Measurements from ENCODE around the gene AHCTF1. TPM values are rescaled to one million over a fixed set of nuclear protein-coding genes. Genes with fewer than 3 reads are reported as not detected.

Gene AHCTF1, protein sequence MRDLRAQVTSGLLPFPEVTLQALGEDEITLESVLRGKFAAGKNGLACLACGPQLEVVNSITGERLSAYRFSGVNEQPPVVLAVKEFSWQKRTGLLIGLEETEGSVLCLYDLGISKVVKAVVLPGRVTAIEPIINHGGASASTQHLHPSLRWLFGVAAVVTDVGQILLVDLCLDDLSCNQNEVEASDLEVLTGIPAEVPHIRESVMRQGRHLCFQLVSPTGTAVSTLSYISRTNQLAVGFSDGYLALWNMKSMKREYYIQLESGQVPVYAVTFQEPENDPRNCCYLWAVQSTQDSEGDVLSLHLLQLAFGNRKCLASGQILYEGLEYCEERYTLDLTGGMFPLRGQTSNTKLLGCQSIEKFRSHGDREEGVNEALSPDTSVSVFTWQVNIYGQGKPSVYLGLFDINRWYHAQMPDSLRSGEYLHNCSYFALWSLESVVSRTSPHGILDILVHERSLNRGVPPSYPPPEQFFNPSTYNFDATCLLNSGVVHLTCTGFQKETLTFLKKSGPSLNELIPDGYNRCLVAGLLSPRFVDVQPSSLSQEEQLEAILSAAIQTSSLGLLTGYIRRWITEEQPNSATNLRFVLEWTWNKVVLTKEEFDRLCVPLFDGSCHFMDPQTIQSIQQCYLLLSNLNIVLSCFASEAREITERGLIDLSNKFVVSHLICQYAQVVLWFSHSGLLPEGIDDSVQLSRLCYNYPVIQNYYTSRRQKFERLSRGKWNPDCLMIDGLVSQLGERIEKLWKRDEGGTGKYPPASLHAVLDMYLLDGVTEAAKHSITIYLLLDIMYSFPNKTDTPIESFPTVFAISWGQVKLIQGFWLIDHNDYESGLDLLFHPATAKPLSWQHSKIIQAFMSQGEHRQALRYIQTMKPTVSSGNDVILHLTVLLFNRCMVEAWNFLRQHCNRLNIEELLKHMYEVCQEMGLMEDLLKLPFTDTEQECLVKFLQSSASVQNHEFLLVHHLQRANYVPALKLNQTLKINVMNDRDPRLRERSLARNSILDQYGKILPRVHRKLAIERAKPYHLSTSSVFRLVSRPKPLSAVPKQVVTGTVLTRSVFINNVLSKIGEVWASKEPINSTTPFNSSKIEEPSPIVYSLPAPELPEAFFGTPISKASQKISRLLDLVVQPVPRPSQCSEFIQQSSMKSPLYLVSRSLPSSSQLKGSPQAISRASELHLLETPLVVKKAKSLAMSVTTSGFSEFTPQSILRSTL (N-terminal part only)
- 27.6 TPM for polyA plus RNA-seq (ENCODE audit: insufficient read length)

DNA sequence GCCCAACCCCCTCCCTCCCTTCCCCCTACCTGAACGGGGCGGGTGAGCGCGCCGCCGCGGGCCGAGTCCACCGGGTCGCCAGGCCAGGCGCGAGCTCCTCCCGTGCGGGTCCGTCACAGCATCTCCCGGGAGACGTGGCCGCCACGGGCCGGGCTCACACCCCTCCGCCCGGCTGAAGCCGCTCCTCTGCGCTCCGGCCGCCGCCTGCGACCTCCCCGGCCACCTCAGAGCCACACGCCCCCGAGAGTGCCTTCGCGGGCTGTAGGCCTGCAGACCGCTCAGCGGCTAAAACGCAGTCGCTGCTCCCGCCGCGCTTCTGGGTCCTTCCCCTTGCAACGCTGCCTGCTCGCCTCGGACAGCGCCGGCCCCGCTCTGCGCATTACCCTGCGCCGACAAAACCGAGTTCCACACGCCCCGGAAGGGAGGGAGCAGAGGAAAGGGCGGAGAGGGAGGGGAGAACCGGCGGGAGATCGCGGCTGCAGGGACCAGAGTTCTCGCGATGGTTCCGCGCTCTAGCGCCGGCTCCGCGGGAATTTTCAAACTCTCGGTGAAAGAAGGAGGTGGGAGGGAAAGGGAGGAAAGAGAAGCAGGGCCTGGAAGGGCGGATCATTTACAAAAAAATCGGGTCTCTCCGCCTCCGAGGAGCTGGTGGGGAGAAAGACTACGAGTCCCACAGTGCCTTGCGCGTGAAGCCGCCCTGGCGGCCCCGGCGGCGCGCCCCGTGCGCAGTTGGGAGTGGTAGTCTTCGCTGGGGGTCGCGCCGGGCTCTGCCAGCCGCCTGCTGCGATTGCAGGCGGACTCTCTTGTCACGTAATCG lies at the start of gene AHCTF1:
Gene AHCTF1 (minus strand): TSS at position 400 of the 817 bp plus-strand sequence. CDS start 13,578 bp downstream, outside the sequence.
- DNase-seq (ENCODE audit: low read depth) = peak; percentile 98

DNA sequence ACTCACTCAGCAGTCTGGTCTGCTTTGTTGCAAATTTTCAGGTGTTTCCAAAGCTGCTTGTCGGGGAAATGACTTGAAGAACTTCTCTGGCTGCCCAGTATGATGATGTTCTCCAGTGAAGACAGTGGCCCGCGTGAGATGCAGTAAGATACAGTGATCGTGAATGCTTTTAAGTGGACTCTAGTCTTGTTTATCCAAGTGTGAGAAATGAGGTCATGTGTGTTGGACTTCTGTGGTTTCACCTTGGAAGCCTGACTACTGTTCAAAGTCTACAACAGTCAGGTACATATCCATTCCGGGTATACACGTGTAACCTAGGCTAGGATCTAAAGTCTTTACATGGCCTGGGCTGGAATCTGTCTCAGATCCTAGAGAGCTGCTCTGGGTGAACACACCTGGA lies 47.0 kb upstream of the AHCTF1 start:
- DNase-seq (ENCODE audit: low read depth) = no peak

DNA sequence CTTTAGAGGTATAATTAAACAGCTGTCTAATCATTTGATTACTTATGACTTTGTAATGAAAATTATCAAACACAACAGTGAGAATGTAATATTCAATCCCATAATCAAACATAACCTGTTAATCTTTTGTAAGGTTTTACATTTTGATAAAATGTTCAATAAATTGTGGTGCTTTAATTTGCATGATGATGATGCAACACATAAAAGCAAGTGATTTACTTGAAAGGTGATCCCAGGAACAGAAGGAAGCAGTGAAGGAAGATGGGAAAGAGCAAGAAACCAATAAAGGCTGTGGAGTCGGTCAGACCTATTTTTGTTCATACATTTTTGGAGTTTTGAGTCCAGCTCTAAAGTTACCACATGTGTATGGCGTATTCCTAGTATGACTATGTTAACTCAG lies 46.5 kb upstream of the AHCTF1 start:
- no peak for DNase-seq (ENCODE audit: low read depth)

DNA sequence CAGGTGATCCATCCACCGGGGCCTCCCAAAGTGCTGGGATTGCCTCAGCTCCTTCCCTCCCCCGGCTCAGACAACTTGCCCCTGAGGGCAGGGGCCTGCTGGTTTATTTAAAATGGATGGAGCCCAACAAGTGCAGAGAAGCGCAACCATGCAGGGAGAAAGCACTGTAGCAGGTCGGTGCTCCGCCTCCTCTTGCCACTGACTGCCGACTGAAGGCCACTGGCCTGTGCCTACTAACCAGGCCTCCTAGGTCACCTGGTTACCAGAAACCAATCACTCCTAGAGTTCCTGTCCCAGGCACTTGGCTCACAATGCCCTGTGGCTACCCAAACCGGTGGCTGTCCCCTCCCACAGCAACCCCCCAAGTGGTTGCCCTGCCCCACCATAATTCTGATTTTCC lies 40.2 kb upstream of the AHCTF1 start:
- DNase-seq (ENCODE audit: low read depth) = no peak

DNA sequence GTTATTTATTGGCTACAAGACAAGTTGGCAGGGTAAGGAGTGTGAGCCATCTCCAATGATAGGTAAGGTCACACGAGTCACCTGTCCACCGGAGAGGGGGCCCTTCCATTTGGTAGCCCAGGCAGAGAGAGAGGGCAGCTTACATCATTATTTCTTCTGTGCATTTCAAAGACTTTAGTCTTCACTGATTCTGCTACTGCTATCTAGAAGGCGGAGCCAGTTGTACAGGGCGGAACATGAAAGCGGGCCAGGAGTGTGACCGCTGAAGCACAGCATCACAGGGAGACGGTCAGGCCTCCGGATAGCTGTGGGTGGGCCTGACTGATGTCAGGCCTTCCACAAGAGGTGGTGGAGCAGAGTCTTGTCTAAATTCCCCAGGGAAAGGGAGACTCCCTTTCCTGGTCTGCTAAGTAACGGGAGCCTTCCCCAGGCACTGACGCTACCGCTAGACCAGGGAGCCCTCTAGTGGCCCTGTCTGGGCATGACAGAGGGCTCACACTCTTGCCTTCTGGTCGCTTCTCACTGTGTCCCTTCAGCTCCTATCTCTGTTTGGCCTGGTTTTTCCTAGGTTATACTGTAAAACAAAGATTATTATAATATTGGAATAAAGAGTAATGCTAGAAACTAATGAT lies 39.5 kb upstream of the AHCTF1 start:
- no peak for DNase-seq (ENCODE audit: low read depth)

DNA sequence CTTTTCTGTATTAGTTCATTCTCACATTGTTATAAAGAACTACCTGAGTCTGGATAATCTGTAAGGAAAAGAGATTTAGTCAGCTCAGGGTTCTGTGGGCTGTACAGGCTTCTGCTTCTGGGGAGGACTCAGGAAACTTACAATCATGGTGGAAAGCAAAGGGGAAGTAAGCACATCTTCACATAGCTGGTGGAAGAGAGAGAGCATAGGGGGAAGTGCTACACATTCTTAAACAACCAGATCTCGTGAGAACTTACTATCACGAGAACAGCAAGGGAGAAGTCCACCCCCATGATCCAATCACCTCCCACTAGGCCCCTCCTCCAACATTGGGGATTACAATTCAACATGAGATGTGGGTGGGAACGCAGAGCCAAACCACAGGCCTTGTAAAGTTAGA lies 37.9 kb upstream of the AHCTF1 start:
- DNase-seq (ENCODE audit: low read depth) = no peak

DNA sequence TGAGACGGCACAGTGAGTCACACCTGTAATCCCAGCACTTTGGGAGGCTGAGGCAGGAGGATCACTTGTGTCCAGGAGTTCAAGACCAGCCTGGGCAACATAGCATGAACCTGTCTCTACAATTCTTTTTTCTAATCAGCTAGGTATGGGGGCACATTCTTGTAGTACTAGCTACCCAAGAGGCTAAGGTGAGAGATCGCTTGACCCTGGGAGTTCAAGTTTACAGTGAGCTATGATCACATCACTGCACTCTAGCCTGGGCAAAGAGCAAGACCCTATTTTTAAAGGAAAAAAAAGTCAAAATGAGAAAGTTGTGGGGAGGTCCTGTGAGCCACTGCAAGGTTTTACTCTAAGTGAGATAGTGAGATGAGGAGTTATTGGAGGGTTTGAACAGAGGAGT lies 34.8 kb upstream of the AHCTF1 start:
- no peak for DNase-seq (ENCODE audit: low read depth)

DNA sequence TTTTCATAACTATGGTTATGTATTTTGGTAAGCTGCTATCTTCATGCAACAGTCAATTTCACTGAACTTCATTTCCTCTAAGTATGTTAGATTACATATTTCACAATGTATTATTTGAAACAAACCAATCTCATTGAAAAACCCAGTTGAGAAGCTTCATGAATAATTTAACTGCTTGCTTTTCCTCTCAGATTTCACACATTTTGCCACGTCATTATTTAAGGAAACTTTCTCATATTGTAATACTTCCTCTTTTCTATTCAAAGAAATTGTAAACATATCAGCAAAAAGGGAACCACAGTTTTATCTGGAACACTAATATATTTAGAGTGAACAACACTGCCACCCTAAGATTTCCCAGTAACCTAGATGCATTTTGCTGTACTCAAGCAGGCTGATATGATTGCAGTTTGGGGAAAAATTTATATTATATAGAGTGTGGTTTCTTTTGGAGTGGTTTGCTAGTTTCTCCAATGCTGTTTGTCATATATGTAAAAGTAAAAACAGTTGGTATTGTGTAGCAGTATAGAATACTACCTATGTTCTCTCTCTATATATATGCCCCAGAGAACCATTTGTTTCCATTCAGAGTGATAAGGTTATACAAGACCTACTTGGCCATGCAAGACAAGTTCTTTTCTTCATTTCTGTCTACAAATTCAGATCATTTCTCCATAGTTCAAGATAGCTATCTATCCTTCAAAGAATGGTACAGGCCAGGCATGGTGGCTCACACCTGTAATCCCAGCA lies 28.4 kb upstream of the AHCTF1 start:
- DNase-seq (ENCODE audit: low read depth) = no peak

DNA sequence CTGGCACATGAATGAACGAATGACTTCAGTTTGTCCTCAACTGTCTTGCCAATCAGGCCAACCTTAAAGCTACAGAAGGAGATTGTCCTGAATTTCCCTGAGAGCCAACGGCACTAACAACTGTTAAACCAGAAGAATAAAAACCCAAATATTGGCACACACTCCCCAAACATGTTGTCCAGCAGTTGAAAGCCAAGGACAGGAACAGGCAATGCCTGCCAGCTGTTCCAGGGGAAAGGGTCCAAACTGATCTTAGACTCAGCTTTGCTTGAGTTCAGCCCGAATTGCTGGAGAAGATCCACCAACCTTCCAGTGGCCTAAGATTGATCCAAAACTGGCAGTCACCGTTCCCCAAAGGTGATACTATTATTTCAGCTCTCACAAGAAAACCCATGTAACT lies 22.4 kb upstream of the AHCTF1 start:
- DNase-seq (ENCODE audit: low read depth) = no peak

DNA sequence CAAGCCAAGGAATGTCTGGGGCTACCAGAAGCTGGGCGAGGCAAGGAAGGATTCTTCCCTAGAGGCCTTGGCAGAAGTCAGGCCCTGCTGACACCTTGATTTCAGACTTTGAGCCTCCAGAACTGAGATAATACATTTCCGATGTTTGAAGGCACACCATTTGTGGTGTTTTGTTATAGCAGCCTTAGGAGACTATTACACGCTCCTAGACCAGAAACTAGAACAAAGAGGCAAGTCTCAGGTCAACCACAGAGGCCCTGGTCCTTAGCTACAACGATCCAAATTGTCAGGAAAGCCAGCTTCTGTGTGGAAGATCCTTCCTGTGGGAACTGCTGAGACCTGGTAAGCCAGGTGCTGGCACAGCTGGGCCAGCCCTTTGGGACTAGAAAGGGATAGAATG lies 19.7 kb upstream of the AHCTF1 start:
- no peak for DNase-seq (ENCODE audit: low read depth)

DNA sequence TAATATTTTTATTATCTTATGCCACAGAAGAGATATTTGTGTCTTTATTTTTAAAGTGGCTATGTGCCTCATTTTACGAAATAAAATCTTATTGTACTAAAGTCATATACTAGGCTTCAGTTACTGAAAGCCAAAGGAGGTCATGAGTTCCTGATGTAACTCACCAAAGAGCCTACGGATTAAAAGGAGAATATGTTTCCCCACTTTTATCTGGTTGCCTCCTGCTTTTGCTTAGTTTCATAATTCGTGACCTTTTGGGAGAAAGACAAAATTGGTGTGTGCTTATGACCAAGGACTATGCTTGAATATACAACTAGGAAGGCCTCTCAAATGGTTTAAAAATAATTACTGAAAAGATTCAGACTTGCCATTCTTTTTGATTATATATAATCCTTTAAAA lies 18.2 kb upstream of the AHCTF1 start:
- DNase-seq (ENCODE audit: low read depth) = no peak

DNA sequence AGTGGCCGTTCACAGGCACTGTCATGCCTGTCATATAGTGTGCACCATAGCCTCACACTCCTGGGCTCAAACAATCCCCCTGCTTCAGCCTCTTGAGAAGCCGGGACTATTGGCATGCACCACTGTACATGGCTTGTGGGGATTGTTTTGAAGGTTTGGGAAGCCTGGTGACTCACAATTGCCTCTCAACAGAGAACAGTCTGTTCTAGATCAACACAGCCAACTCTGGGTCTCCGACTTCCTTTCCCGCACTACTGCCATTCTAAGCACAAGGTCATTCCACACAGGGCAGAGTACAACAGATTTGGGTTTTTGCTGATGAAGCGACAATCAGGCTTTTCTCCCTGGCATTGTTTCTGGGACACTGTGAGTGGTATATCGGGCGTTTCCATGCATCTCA lies 15.5 kb upstream of the AHCTF1 start:
- no peak for DNase-seq (ENCODE audit: low read depth)

DNA sequence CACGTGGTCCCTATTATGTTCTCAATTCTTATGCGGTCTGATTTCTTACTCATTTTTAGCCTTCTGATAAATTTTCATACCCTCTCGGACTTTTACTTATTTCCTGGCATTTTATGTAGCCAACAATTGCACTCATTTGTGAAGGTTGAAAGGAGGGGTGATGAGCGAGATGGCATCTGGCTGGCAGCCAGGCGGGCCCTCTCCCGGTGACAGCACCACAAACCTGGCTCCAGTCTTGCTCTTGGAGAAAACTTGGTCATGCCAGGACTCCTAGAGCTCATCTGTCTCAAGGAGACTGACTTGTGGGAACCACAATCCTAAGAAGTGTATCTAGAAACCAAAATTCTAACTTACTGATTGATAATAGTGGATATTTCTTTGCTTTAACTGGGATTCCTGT lies 14.6 kb upstream of the AHCTF1 start:
- no peak for DNase-seq (ENCODE audit: low read depth)

DNA sequence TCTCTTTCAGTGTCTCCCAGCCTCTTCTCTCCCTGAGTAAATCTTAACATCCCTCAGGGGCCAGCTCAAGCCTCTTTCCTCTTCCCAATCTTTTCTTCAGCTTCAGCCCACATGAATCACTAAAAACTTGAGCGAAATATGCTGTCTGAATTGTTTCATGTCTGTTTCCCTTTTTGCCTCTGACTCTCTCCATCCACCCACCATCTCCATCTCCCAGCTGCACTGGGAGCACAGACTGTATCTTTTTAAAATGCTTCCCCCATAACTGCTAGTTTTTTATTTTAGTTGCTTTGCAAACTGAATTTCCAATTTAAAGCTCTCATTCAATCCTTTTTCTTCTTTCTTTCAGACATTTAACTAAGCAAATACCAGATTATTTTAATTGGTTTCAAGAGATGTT lies 3.0 kb upstream of the AHCTF1 start:
- DNase-seq (ENCODE audit: low read depth) = no peak

DNA sequence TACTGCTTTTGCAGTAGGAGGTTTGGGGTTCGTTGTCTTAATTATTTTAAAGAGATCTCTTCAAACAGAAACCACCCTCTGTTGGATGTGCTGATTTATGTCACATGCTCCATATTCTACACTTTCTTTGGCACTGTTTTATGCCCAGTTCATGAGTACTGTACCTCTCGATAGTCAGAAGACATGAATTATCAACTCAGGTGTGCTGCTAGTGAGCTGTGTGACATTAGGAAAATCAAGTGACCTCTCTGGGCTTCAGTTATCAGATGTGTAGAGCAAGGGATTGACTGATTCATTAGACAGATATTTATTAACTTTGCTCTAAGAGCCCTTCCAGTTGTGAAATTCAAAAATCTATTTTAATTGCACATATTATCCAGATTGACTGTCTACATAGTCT lies 2.1 kb upstream of the AHCTF1 start:
- DNase-seq (ENCODE audit: low read depth) = no peak

DNA sequence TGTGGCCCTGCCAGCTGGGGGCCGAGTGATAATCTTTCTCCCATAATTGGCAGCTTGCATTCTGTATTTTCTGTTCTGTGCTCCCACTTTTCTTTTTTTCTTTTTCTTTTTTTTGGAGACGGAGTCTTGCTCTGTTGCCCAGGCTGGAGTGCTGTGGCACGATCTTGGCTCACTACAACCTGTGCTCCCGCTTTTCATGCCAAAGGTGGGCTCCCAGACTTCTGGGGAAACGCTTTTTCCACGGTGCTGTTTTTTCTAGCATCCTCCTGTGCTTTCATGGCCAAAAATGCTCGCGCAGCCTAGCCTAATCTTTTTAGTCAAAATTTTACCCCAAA lies 585 bp upstream of the AHCTF1 start:
- no peak for DNase-seq (ENCODE audit: low read depth)

DNA sequence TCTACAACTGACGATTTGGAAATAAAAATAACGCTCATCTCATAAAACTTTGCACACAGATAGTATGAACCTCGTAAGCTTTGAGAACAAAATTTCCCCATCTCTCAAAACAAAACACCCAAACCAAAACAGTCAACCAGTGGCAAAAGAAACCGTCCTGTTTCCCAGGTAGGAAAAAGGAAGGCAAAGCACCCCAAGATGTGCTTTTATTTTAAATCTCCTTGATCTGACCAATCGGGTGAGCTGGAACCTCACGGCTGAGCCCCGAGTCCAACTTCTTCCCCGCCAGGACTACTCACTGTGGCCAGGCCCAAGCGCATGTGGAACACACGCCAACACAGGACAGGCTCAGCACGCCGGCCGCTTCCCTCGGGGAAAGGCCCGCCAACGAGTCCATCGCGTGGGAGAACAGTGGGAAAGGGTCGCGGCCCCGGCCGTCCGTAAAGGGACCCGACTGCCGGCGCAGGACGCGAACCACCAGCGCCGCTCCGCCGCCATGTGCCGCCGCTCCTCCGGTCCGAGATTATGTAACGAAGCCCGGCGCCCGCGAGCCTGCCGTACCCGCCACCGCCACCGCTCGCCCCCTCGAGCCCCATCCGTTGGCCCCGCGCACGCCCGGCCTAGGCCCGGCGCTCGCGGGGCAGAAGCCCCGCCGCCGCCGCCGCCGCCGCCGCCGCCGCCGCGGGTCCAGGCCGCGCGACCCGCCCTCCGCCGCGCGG lies 759 bp downstream of the AHCTF1 start:
- DNase-seq (ENCODE audit: low read depth) = no peak

DNA sequence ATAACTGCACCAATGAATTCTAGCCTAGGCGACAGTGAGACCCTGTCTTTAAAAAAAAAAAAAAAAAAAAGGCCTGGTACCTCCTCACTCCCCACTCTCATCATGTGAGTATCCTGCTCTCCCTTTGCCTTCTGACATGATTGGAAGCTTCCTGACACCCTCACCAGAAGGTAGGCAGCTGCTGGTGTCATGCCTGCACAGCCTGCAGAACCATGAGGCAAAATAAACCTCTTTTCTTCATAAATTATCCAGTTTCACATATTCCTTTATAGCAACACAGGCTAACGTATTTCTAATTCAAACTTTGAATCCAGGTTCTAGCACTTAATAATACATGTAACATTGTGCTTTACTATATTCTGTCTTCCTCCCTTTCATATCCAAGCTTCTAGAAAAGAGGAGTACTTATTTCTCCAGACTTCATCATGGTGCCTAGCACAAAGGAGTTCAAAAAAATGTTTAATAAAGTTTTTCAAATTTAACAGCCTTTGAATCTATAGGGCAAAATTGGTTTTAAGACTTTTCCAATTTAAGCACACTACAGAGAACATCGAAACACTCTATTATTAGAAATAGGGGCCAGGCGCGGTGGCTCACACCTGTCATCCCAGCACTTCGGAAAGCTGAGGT lies 5.6 kb downstream of the AHCTF1 start:
- DNase-seq (ENCODE audit: low read depth) = no peak

DNA sequence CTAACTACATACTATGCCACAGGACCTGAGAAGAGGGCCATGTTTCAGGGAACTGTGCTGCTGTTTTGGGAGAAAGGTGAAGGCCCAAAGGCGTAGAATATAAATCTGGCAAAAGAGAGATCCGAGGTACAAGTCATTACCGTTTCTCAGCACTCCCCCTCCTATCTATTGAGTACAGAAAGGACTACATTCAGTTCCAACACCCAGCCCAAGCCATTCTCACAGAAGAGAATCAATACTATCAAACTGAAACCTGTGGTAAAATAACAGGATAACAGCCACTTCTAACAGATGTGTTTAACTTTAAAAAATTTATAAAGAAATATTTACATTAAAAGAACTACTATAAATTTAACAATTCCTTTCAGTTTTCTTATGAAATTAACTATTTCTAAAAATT lies 7.8 kb downstream of the AHCTF1 start:
- no peak for DNase-seq (ENCODE audit: low read depth)
